ENCODE data around the gene KRTAP5-5. TPM values are rescaled to one million over a fixed set of nuclear protein-coding genes. Genes with fewer than 3 reads are reported as not detected.

The KRTAP5-5 gene
- total and polyA plus RNA-seq, 2 donors (not counting 3 experiments of a cell fraction or from before 2014, with no cell fraction given): not detected

GRCh38 chr11:1598816-1599215, 30.8 kb upstream of the KRTAP5-5 start:
- no peak overlapping the region for H2AFZ ChIP-seq (ENCODE audit: low read depth, low read length)
- H3K4me2 ChIP-seq (ENCODE audit: insufficient read depth, low read length): no peak overlapping the region
- H3K9ac ChIP-seq (replicated peaks; ENCODE audit: extremely low read depth, insufficient read depth, low read length): no peak overlapping the region
- dilution Hi-C loops (cut with MboI; ENCODE audit: extremely low pct_ligation_motif_present, low sequenced_read_pairs) (no loop called here), intact Hi-C loops (cut with micrococcal nuclease) (no loop called here)
- TF ChIP-seq POLR2AphosphoS5 (IDR thresholded peaks at IDR 0.05; ENCODE audit: insufficient read depth, low read depth, low read length) (no peak), JUN (IDR thresholded peaks at IDR 0.05; ENCODE audit: borderline replicate concordance, insufficient read depth, insufficient read length, low read depth) (no peak), CTCF (IDR thresholded peaks at IDR 0.05; ENCODE audit: extremely low read depth in 1 of 2, insufficient read depth in 1 of 2, low read depth in 1 of 2, low read length in 2 of 2) (no peak), MYC (IDR thresholded peaks at IDR 0.05; ENCODE audit: low read depth, low read length) (no peak), POLR2A (IDR thresholded peaks at IDR 0.05; ENCODE audit: low read depth, low read length) (no peak), GATA2 (IDR thresholded peaks at IDR 0.05; ENCODE audit: insufficient read depth, insufficient read length, low read depth, low read length) (no peak), MAX (IDR thresholded peaks at IDR 0.05; ENCODE audit: insufficient read depth, insufficient read length) (no peak), FOS (IDR thresholded peaks at IDR 0.05; ENCODE audit: borderline replicate concordance, insufficient read depth, low read length) (no peak), EZH2 (IDR thresholded peaks at IDR 0.05; ENCODE audit: borderline replicate concordance, low read depth, low read length, severe bottlenecking) (no peak)
- no peak overlapping the region for H3K27ac ChIP-seq (ENCODE audit: insufficient read depth, low read depth, low read length)
- ChIA-PET POLR2A (no interaction called here), CTCF (no interaction called here)
- DNase-seq (ENCODE audit: low read depth, low spot score) (no peak), FAIRE-seq (no peak)
- H3K9me1 ChIP-seq (replicated peaks; ENCODE audit: control insufficient read depth, extremely low read depth, insufficient read depth, low read length): no peaks in the 10 kb centered on the region
- H3K79me2 ChIP-seq (ENCODE audit: control insufficient read depth, insufficient read depth, low read length): no peaks in the 10 kb centered on the region
- no TSS peak for BruUV-seq (replicated peaks)
- peaks cover 0 to 5% of the 10 kb centered on the region in 2 experiments for H3K27me3 ChIP-seq (ENCODE audit: control insufficient read depth in 2 of 2, insufficient read depth in 2 of 2, low read length in 2 of 2)
- no peaks in the 10 kb centered on the region for H3K9me3 ChIP-seq (replicated peaks; ENCODE audit: control insufficient read depth, insufficient read depth, low read length)
- no peaks in the 10 kb centered on the region for H4K20me1 ChIP-seq (replicated peaks; ENCODE audit: control insufficient read depth, extremely low read depth, insufficient read depth, low read length)
- H3K4me1 ChIP-seq (ENCODE audit: control insufficient read depth, extremely low read depth, insufficient read depth, low read length): no peaks in the 10 kb centered on the region
- no peak overlapping the region for H3K4me3 ChIP-seq (replicated peaks in 1 of 3; ENCODE audit: insufficient read depth in 1 of 3, low read depth in 1 of 3, low read length in 3 of 3)
- H3K36me3 ChIP-seq (ENCODE audit: control insufficient read depth in 2 of 2, extremely low read depth in 1 of 2, insufficient read depth in 2 of 2, low read length in 2 of 2): no peaks in the 10 kb centered on the region
